ENCODE data around the gene SPOCK1. TPM values are rescaled to one million over a fixed set of nuclear protein-coding genes. Genes with fewer than 3 reads are reported as not detected.

SPOCK1 gene
- total RNA-seq, 1 experiment from 2014 or later: 9.8 TPM

- no TSS peak for BruUV-seq (replicated peaks)
- H3K79me2 ChIP-seq (ENCODE audit: low read length): no peaks in the 10 kb centered on the region
Measured at GRCh38 chr5:137496919-137497318, 2.2 kb downstream of the SPOCK1 start.

GRCh38 chr5:137492331-137492730 is 6.8 kb downstream of the SPOCK1 start:
- TF ChIP-seq, protein P1, sequence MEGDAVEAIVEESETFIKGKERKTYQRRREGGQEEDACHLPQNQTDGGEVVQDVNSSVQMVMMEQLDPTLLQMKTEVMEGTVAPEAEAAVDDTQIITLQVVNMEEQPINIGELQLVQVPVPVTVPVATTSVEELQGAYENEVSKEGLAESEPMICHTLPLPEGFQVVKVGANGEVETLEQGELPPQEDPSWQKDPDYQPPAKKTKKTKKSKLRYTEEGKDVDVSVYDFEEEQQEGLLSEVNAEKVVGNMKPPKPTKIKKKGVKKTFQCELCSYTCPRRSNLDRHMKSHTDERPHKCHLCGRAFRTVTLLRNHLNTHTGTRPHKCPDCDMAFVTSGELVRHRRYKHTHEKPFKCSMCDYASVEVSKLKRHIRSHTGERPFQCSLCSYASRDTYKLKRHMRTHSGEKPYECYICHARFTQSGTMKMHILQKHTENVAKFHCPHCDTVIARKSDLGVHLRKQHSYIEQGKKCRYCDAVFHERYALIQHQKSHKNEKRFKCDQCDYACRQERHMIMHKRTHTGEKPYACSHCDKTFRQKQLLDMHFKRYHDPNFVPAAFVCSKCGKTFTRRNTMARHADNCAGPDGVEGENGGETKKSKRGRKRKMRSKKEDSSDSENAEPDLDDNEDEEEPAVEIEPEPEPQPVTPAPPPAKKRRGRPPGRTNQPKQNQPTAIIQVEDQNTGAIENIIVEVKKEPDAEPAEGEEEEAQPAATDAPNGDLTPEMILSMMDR (conservative IDR thresholded peaks at IDR 0.05; ENCODE audit: low read depth, low read length): no peak
- TF ChIP-seq EZH2 (IDR thresholded peaks at IDR 0.05; ENCODE audit: low read length, unreplicated experiment) (no peak), EZH2phosphoT487 (IDR thresholded peaks at IDR 0.05; ENCODE audit: borderline replicate concordance, low read length) (no peak)
- CTCF ChIA-PET: no interaction called here
- H3K4me1 ChIP-seq (ENCODE audit: insufficient read depth, low read length): peaks cover 22% of the 10 kb centered on the region
- H4K20me1 ChIP-seq (ENCODE audit: low read length): no peaks in the 10 kb centered on the region
- no peaks in the 10 kb centered on the region for H3K9me3 ChIP-seq (ENCODE audit: low read length)
- POLR2A ChIA-PET (ENCODE audit: unreplicated experiment): no interaction called here
- intact Hi-C loops (cut with micrococcal nuclease): loop anchor here (10.0 kb wide), 2 partner anchors 112 to 418 kb away; no protein-coding TSS in a partner anchor
- ATAC-seq (no peak), DNase-seq (peak; percentile 4)
- no peak overlapping the region for H3K27ac ChIP-seq (ENCODE audit: low read length)
- no peak overlapping the region for H2AFZ ChIP-seq (ENCODE audit: low read length)
- H3K27me3 ChIP-seq (ENCODE audit: low read length): no peaks in the 10 kb centered on the region
- BruUV-seq (replicated peaks): no TSS peak
- H3F3A ChIP-seq (ENCODE audit: low read length, unreplicated experiment): no peaks in the 10 kb centered on the region
- H3K79me2 ChIP-seq (ENCODE audit: low read length): no peaks in the 10 kb centered on the region
- H3K9me2 ChIP-seq (replicated peaks; ENCODE audit: low read length): 0 out of 2 replicates have a peak, but pooled peaks cover 2% of the 10 kb centered on the region
- no peak overlapping the region for H3K4me2 ChIP-seq (ENCODE audit: low read length)
- no peak overlapping the region for H3K4me3 ChIP-seq (ENCODE audit: low read length)
- H3K9ac ChIP-seq (ENCODE audit: low read length): no peak overlapping the region
- no peaks in the 10 kb centered on the region for H3K36me3 ChIP-seq (ENCODE audit: low read depth, low read length)

More at GRCh38 chr5:137496919-137497318, 2.2 kb downstream of the SPOCK1 start:
- ChIA-PET CTCF (interaction anchor here (0.8 to 2.6 kb wide), 2 partner anchors 177 to 422 kb away, joined by 4 to 11 read pairs; no protein-coding TSS in a partner anchor), POLR2A (ENCODE audit: unreplicated experiment) (interaction anchor here (0.6 kb wide), 1 partner anchor 10 kb away, joined by 4 read pairs; no protein-coding TSS in a partner anchor)
- H3K4me3 ChIP-seq (ENCODE audit: low read length): no peak overlapping the region
- H3K27ac ChIP-seq (ENCODE audit: low read length): no peak overlapping the region
- H3K4me2 ChIP-seq (ENCODE audit: low read length): no peak overlapping the region
- no peaks in the 10 kb centered on the region for H3F3A ChIP-seq (ENCODE audit: low read length, unreplicated experiment)
- no peaks in the 10 kb centered on the region for H3K36me3 ChIP-seq (ENCODE audit: low read depth, low read length)
- ATAC-seq: no peak
- no peaks in the 10 kb centered on the region for H3K9me3 ChIP-seq (ENCODE audit: low read length)
- H3K27me3 ChIP-seq (ENCODE audit: low read length): no peaks in the 10 kb centered on the region
- H2AFZ ChIP-seq (ENCODE audit: low read length): no peak overlapping the region
- TF ChIP-seq, protein P1 (conservative IDR thresholded peaks at IDR 0.05; ENCODE audit: low read depth, low read length): no peak
- TF ChIP-seq EZH2 (IDR thresholded peaks at IDR 0.05; ENCODE audit: low read length, unreplicated experiment) (no peak), EZH2phosphoT487 (IDR thresholded peaks at IDR 0.05; ENCODE audit: borderline replicate concordance, low read length) (no peak)
- H3K9ac ChIP-seq (ENCODE audit: low read length): no peak overlapping the region
- DNase-seq: no peak
- H3K4me1 ChIP-seq (ENCODE audit: insufficient read depth, low read length): peaks cover 9% of the 10 kb centered on the region
- intact Hi-C loops (cut with micrococcal nuclease): loop anchor here (10.0 kb wide), 2 partner anchors 108 to 422 kb away; no protein-coding TSS in a partner anchor
- H3K9me2 ChIP-seq (replicated peaks; ENCODE audit: low read length): no peaks in the 10 kb centered on the region
- no peaks in the 10 kb centered on the region for H4K20me1 ChIP-seq (ENCODE audit: low read length)

GRCh38 chr5:137491121-137491520 is 8.0 kb downstream of the SPOCK1 start:
- intact Hi-C loops (cut with micrococcal nuclease): loop anchor here (10.0 kb wide), 2 partner anchors 114 to 416 kb away; no protein-coding TSS in a partner anchor
- no peak overlapping the region for H3K9ac ChIP-seq (ENCODE audit: low read length)
- DNase-seq: peak; percentile 65
- H2AFZ ChIP-seq (ENCODE audit: low read length): no peak overlapping the region
- H3F3A ChIP-seq (ENCODE audit: low read length, unreplicated experiment): no peaks in the 10 kb centered on the region
- 0 out of 2 replicates have a peak, but pooled peaks cover 2% of the 10 kb centered on the region for H3K9me2 ChIP-seq (replicated peaks; ENCODE audit: low read length)
- BruUV-seq (replicated peaks): no TSS peak
- no peak overlapping the region for H3K27ac ChIP-seq (ENCODE audit: low read length)
- H3K4me1 ChIP-seq (ENCODE audit: insufficient read depth, low read length): peaks cover 34% of the 10 kb centered on the region
- peak; percentile 57 for ATAC-seq
- H3K9me3 ChIP-seq (ENCODE audit: low read length): no peaks in the 10 kb centered on the region
- POLR2A ChIA-PET (ENCODE audit: unreplicated experiment): no interaction called here
- TF ChIP-seq, protein P1 (conservative IDR thresholded peaks at IDR 0.05; ENCODE audit: low read depth, low read length): no peak
- TF ChIP-seq EZH2phosphoT487 (IDR thresholded peaks at IDR 0.05; ENCODE audit: borderline replicate concordance, low read length) (no peak), EZH2 (IDR thresholded peaks at IDR 0.05; ENCODE audit: low read length, unreplicated experiment) (no peak)
- H3K79me2 ChIP-seq (ENCODE audit: low read length): no peaks in the 10 kb centered on the region
- no peaks in the 10 kb centered on the region for H3K27me3 ChIP-seq (ENCODE audit: low read length)
- H4K20me1 ChIP-seq (ENCODE audit: low read length): no peaks in the 10 kb centered on the region
- CTCF ChIA-PET: interaction anchor here (1.1 kb wide), 1 partner anchor 171 kb away, joined by 4 read pairs; no protein-coding TSS in a partner anchor
- H3K4me2 ChIP-seq (ENCODE audit: low read length): peak overlapping the region; percentile 28; the same call in 1 of the 2 replicates
- no peak overlapping the region for H3K4me3 ChIP-seq (ENCODE audit: low read length)
- no peaks in the 10 kb centered on the region for H3K36me3 ChIP-seq (ENCODE audit: low read depth, low read length)
